Measurements from ENCODE around the gene NOP53. TPM values are rescaled to one million over a fixed set of nuclear protein-coding genes. Genes with fewer than 3 reads are reported as not detected.
A peak's percentile ranks its signal among the peaks of the same experiment; 100 is the strongest.

Gene NOP53
- total RNA-seq, 4 donors from 2014 or later, result 329 to 412 (median 356) TPM

DNA sequence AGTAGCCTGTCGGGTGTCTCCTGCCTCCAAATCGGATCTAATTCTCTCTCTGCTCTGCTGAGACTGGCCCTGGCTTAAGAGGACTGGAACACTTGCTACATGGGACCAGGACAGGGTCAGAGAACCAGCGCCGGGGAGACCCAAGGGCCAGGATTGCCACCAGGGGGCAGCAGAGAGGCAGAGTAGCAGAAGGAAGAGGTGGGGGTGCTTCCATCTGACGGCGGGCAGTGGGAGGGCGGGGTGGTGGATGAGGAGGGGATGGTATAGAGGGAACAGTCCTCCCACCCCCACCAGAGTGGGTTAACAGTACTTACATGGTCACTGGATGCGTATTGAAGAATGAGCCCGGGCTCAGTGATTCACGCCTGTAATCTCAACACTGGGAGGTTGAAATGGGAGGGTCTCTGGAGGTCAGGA, 45.1 kb downstream of the NOP53 start:
- peak; percentile 87 to 93 for DNase-seq (ENCODE audit: low spot score in 2 of 2)

DNA sequence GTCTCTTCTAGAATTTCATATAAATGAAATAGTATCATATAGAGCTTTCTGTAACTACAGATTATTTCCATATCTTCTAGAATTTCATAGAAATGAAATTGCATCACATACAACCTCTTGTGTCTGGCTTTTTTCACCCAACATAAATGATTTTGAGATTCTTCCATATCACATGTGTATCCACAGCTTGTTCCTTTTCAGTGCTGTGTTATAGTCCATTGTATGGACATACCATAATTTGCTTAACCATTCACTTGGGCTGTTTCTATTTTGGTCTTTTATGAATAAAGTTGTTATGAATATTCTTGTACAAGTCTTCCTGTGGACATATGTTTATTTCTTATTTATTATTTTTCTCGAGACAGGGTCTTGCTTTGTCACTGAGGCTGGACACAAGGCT, 47.3 kb downstream of the NOP53 start:
- TF ChIP-seq POLR2A (IDR thresholded peaks at IDR 0.05) (no peak), POLR2AphosphoS5 (IDR thresholded peaks at IDR 0.05) (no peak), EP300 (IDR thresholded peaks at IDR 0.05) (no peak)
- TF ChIP-seq, protein P1, sequence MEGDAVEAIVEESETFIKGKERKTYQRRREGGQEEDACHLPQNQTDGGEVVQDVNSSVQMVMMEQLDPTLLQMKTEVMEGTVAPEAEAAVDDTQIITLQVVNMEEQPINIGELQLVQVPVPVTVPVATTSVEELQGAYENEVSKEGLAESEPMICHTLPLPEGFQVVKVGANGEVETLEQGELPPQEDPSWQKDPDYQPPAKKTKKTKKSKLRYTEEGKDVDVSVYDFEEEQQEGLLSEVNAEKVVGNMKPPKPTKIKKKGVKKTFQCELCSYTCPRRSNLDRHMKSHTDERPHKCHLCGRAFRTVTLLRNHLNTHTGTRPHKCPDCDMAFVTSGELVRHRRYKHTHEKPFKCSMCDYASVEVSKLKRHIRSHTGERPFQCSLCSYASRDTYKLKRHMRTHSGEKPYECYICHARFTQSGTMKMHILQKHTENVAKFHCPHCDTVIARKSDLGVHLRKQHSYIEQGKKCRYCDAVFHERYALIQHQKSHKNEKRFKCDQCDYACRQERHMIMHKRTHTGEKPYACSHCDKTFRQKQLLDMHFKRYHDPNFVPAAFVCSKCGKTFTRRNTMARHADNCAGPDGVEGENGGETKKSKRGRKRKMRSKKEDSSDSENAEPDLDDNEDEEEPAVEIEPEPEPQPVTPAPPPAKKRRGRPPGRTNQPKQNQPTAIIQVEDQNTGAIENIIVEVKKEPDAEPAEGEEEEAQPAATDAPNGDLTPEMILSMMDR (IDR thresholded peaks at IDR 0.05), result no peak
- H3K9me3 ChIP-seq, result no peaks in the 10 kb centered on the region
- H3K4me3 ChIP-seq, result no peak overlapping the region
- WGBS, result 94% methylated on average over 1 of the region's 1 CpG
- H3K27me3 ChIP-seq, result no peaks in the 10 kb centered on the region
- H3K36me3 ChIP-seq, result no peaks in the 10 kb centered on the region
- DNase-seq (ENCODE audit: low spot score in 2 of 2), result no peak
- H3K27ac ChIP-seq, result no peak overlapping the region
- H3K4me1 ChIP-seq, result peaks cover 4% of the 10 kb centered on the region

More for the DNA sequence above, 45.1 kb downstream of the NOP53 start:
- no peaks in the 10 kb centered on the region for H3K27me3 ChIP-seq
- H3K36me3 ChIP-seq, result peaks cover 14% of the 10 kb centered on the region
- no peaks in the 10 kb centered on the region for H3K9me3 ChIP-seq
- no peak overlapping the region for H3K4me3 ChIP-seq
- H3K27ac ChIP-seq, result no peak overlapping the region
- TF ChIP-seq POLR2A (IDR thresholded peaks at IDR 0.05), result no peak
- TF ChIP-seq EP300 (IDR thresholded peaks at IDR 0.05), result no peak
- TF ChIP-seq, protein P1 (IDR thresholded peaks at IDR 0.05), result peak; percentile 49 to 87
- no peak for TF ChIP-seq POLR2AphosphoS5 (IDR thresholded peaks at IDR 0.05)
- 18% methylated on average over 10 of the region's 10 CpGs for WGBS
- peaks cover 4% of the 10 kb centered on the region for H3K4me1 ChIP-seq

DNA sequence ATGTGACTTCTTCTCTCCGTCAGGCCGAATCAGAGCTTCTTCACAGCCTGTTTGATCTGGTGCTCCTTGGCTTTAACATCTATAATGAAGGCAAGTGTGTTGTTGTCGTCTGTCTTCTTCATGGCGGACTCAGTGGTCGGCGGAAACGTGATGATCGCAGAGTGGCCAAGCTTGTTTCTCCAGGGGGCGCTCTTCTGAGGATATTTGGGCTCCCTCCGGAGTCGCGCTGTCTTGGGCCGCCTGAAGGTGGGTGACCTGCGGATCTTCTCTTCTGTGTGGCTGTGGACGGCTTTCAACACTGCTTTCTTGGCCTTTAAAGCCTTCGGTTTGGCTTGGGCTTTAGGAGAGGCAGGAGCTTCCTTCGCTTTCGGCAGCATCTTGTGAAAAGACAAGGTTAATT, 49.2 kb downstream of the NOP53 start:
- Histone ChIP-seq H3K9me3 (no peaks in the 10 kb centered on the region), H3K36me3 (no peaks in the 10 kb centered on the region), H3K27me3 (no peaks in the 10 kb centered on the region), H3K27ac (no peak overlapping the region), H3K4me1 (no peaks in the 10 kb centered on the region), H3K4me3 (no peak overlapping the region)
- DNase-seq (ENCODE audit: low spot score in 2 of 2), result no peak
- TF ChIP-seq POLR2AphosphoS5 (IDR thresholded peaks at IDR 0.05) (no peak), POLR2A (IDR thresholded peaks at IDR 0.05) (no peak), EP300 (IDR thresholded peaks at IDR 0.05) (no peak)
- TF ChIP-seq, protein P1 (IDR thresholded peaks at IDR 0.05), result no peak
- 89% methylated on average over 18 of the region's 18 CpGs for WGBS

DNA sequence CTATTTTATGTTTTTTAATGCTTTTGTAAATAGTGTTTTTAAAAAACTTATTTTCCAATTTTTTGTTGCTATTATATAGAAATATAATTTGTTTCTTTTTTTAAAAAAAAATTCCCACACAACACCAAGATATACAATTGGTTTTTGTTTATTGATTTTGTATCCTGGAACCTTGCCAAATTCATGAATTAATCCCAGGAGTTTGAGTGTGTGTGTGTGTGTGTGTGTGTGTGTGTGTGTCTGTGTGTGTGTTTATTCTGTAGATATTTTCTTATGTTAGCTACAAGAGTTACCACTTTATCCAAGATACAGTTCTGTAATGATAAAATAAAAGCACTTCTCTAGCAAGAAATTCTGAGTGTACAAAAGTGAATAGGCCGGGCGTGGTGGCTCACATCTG, 51.4 kb downstream of the NOP53 start:
- Histone ChIP-seq H3K36me3 (no peaks in the 10 kb centered on the region), H3K4me1 (no peaks in the 10 kb centered on the region), H3K27me3 (no peaks in the 10 kb centered on the region), H3K27ac (no peak overlapping the region), H3K9me3 (no peaks in the 10 kb centered on the region), H3K4me3 (no peak overlapping the region)
- TF ChIP-seq, protein P1 (IDR thresholded peaks at IDR 0.05), result no peak
- no peak for TF ChIP-seq EP300 (IDR thresholded peaks at IDR 0.05)
- no peak for TF ChIP-seq POLR2AphosphoS5 (IDR thresholded peaks at IDR 0.05)
- no peak for TF ChIP-seq POLR2A (IDR thresholded peaks at IDR 0.05)
- DNase-seq (ENCODE audit: low spot score in 2 of 2), result no peak
- WGBS, result 96% methylated on average over 2 of the region's 2 CpGs

DNA sequence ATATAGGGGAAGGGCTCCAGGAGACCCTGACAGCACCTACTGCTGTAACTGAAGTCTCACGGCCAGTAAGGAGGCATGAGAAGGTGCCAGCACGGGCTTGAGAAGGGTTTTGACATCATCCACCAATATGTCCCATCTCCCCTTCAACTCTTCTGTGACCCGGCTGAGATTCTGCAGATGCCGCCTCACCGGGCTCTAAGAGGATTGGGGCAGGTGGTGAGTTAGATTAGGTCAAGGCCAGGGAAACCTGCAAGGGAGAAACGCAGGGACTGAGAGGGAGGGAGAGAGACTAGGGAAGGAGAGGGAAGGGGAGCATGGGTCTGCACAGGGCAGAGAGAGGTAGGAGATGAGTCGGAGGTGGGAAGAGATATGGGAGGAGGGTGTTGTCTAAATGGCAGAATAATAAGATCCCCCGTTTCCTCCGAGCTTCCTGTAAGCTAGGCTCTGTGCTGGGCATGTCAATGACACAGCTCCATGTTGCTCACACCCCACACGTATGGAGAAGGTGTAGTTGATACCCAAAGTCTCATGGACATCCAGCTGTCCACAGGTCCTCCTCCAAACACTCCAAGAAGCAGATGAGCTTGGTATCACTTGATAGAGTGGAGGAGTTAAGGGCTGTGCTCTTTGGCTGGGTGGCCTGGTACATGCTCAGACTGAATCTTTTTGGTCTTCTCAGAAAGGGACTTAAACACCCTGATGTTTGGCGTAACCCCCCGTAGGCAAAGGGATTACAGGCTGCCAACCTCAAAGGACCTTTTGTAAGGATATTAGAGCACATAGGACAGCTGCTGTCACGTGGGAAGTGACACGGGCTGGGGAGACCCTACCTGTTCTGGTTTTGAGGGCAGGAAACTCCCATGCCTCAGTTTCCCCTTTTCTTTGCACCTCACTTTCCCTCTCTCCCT, 52.9 kb downstream of the NOP53 start:
- H3K36me3 ChIP-seq, result no peaks in the 10 kb centered on the region
- TF ChIP-seq, protein P1 (IDR thresholded peaks at IDR 0.05), result no peak
- TF ChIP-seq EP300 (IDR thresholded peaks at IDR 0.05) (no peak), POLR2AphosphoS5 (IDR thresholded peaks at IDR 0.05) (no peak), POLR2A (IDR thresholded peaks at IDR 0.05) (no peak)
- no peak for DNase-seq (ENCODE audit: low spot score in 2 of 2)
- no peaks in the 10 kb centered on the region for H3K4me1 ChIP-seq
- WGBS, result 70% methylated on average over 14 of the region's 14 CpGs
- no peak overlapping the region for H3K4me3 ChIP-seq
- H3K27ac ChIP-seq, result no peak overlapping the region
- H3K9me3 ChIP-seq, result no peaks in the 10 kb centered on the region
- no peaks in the 10 kb centered on the region for H3K27me3 ChIP-seq
